ENCODE results near the gene SPATA31E1.
"Not testable (repeated sequence)": the region's sequence is repeated elsewhere in the genome, so short reads cannot be mapped to it uniquely, and the experiment has no call there.

The SPATA31E1 gene

DNA sequence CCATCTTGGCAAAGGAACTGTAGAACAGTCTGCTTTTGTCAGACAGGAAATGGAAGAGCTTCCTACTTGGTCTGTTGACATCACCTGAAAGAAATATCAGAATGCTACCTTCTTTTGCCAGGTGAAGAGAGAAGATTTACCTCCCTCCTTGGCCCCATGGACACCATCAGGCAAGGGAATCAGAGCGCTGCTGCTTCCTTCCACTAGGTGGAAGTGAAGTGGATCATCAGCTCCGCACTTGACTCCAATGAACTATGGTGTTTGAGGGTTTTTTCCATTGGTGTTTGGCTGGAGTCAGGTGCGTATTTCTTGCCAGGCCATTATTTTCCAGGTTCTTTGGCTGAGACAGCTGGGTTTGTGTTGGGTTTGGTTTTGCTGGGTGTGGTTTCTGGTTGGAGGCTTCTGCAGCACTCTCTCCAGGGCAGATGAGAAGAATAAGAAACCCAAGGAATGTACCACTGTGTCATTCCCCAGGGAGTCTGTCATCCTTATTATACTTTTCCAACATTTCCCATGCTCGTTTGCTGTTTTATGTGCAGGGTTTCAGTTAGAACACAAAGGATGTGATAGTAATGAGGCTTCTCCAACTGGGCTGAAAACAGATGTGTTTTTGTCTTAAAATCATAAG lies 12.4 kb downstream of the SPATA31E1 start:
- no peak for DNase-seq (ENCODE audit: low read depth)
- TF ChIP-seq, protein P1, sequence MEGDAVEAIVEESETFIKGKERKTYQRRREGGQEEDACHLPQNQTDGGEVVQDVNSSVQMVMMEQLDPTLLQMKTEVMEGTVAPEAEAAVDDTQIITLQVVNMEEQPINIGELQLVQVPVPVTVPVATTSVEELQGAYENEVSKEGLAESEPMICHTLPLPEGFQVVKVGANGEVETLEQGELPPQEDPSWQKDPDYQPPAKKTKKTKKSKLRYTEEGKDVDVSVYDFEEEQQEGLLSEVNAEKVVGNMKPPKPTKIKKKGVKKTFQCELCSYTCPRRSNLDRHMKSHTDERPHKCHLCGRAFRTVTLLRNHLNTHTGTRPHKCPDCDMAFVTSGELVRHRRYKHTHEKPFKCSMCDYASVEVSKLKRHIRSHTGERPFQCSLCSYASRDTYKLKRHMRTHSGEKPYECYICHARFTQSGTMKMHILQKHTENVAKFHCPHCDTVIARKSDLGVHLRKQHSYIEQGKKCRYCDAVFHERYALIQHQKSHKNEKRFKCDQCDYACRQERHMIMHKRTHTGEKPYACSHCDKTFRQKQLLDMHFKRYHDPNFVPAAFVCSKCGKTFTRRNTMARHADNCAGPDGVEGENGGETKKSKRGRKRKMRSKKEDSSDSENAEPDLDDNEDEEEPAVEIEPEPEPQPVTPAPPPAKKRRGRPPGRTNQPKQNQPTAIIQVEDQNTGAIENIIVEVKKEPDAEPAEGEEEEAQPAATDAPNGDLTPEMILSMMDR (IDR thresholded peaks at IDR 0.05; ENCODE audit: control insufficient read depth, extremely low read depth, insufficient read depth), result 0 out of 2 replicates have a peak, but pooled peaks have one; percentile 14
- H3K4me3 ChIP-seq (ENCODE audit: low read depth, low read length), result no peak overlapping the region

DNA sequence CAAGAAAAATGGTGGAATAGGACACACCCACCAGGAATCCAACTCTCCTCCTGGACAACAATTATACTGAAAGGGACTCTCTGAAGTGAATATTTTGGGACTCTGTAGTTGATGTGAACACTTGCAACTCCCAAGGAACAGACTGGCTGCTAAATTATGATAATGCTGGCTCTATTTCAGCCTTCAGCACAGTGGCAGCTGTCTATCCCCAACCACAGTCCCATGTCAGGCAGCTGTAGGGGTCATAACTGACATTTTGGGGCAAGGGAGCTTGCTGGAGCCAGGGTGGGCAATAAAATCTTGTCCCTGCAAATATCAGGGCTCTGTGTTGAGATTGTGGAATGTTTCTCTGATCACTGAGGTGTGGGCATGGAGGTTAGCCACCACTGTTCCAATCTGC lies 14.2 kb downstream of the SPATA31E1 start:
- DNase-seq (ENCODE audit: low read depth), result no peak
- H3K4me3 ChIP-seq (ENCODE audit: low read depth, low read length), result no peak overlapping the region
- TF ChIP-seq, protein P1 (IDR thresholded peaks at IDR 0.05; ENCODE audit: control insufficient read depth, extremely low read depth, insufficient read depth), result no peak

DNA sequence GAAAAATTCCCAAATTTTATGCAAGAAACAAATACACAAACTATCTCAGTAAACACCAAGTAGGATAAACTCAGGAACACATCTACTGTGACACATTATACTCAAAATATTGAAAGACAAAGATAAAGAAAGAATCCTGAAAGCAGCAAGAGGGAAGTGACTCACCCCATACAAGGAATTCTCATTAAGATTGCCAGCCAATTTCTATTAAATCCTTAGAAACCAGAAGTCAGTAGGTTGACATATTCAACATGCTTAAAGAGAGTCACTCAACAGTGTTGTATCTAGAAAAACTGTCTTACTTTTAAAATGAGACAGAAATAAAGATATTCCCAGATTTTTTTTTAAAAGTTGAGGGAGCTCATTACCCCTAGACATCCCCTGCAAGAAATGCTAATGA lies 15.5 kb downstream of the SPATA31E1 start:
- TF ChIP-seq, protein P1 (IDR thresholded peaks at IDR 0.05; ENCODE audit: control insufficient read depth, extremely low read depth, insufficient read depth), result no peak
- H3K4me3 ChIP-seq (ENCODE audit: low read depth, low read length), result no peak overlapping the region
- no peak for DNase-seq (ENCODE audit: low read depth)

- not testable (repeated sequence) for H3K4me3 ChIP-seq (ENCODE audit: low read depth, low read length); DNase-seq (ENCODE audit: low read depth)
These were observed 19.7 kb downstream of the SPATA31E1 start for GRCh38 chr9:87902371-87902770.

GRCh38 chr9:87909310-87910041 lies 26.8 kb downstream of the SPATA31E1 start:
- TF ChIP-seq, protein P1 (IDR thresholded peaks at IDR 0.05; ENCODE audit: control insufficient read depth, extremely low read depth, insufficient read depth), result peak; percentile 71
- peak; percentile 86 for DNase-seq (ENCODE audit: low read depth)
- H3K4me3 ChIP-seq (ENCODE audit: low read depth, low read length), result no peak overlapping the region

DNA sequence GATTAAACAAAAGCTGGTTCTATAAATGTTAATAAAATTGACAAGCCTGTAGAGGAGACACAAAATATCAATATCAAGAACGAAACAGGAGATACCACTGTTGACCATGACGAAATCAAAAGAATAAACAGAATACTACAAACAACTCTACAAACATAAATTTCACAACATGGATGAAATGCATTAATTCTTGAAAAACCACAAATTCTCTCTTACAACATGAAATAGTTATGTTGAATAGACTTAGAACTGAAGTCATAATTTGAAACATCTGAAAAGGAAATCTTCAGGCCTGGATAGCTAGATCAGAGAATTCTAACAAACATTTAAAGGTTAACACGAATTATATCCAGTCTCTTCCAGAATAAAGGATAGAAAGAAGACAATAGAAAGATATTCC lies 28.1 kb downstream of the SPATA31E1 start:
- TF ChIP-seq, protein P1 (IDR thresholded peaks at IDR 0.05; ENCODE audit: control insufficient read depth, extremely low read depth, insufficient read depth), result no peak
- DNase-seq (ENCODE audit: low read depth), result no peak
- H3K4me3 ChIP-seq (ENCODE audit: low read depth, low read length), result no peak overlapping the region

GRCh38 chr9:87917662-87918061 lies 35.0 kb downstream of the SPATA31E1 start, which contains the start of gene SPATA31C1:
Gene SPATA31C1, plus strand, starts transcription at chr9:87917962.
- DNase-seq (ENCODE audit: low read depth); H3K4me3 ChIP-seq (ENCODE audit: low read depth, low read length): not testable (repeated sequence)

DNA sequence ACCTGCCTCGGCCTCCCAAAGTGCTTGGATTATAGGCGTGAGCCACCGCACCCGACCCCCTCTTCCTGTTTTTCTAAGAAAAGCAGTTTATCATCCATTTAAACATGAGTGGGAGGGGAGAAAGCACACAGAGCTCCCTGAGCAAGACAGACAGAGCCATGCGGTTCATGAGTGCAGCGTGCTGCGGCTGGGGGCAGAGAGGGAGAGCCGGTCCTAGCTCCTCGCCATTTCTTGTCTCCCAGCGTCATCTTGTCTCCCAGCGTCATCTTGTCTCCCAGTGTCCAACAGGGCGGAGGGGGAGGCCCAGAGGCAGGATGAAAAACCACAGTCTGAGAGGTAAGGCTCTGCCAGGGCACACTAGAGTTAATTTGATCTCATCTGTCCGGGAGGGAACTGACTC lies 36.3 kb downstream of the SPATA31E1 start:
- H3K4me3 ChIP-seq (ENCODE audit: low read depth, low read length); DNase-seq (ENCODE audit: low read depth): not testable (repeated sequence)

DNA sequence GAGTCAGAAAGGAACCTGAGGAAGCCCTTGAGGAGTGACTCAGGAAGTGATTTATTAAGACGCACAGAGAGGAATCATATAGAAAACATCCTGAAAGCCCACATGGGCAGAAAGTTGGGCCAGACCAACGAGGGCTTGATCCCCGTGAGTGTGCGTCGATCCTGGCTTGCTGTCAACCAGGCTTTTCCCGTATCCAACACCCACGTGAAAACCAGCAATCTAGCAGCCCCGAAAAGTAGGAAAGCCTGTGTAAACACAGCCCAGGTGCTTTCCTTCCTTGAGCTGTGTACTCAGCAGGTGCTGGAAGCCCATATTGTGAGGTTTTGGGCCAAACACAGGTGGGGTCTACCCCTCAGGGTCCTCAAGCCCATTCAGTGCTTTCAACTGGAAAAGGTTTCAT lies 38.9 kb downstream of the SPATA31E1 start:
- not testable (repeated sequence) for DNase-seq (ENCODE audit: low read depth); H3K4me3 ChIP-seq (ENCODE audit: low read depth, low read length)

GRCh38 chr9:87923012-87923411 lies 40.3 kb downstream of the SPATA31E1 start:
- H3K4me3 ChIP-seq (ENCODE audit: low read depth, low read length); DNase-seq (ENCODE audit: low read depth): not testable (repeated sequence)

GRCh38 chr9:87924851-87925250 lies 42.2 kb downstream of the SPATA31E1 start:
- not testable (repeated sequence) for H3K4me3 ChIP-seq (ENCODE audit: low read depth, low read length); DNase-seq (ENCODE audit: low read depth)

DNA sequence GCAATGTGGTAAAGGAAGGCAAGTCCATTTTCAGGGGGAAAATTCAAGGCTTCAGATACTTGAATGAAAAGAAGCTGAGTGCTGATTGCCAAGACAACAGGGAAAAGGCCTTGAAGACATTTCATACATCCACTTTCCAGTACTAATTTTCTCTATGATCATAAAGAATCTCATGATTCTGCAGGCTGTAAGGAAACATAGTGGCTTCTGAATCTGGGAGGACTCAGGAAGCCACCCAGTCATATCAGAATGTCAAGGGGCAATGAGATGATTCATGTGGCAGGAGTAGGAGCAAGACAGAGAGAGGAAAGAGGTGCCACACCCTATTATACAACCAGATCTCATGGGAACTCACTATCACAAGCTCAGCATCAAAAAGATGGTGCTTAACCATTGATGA lies 46.5 kb downstream of the SPATA31E1 start:
- not testable (repeated sequence) for DNase-seq (ENCODE audit: low read depth); H3K4me3 ChIP-seq (ENCODE audit: low read depth, low read length)

- not testable (repeated sequence) for DNase-seq (ENCODE audit: low read depth); H3K4me3 ChIP-seq (ENCODE audit: low read depth, low read length)
These were observed 51.8 kb downstream of the SPATA31E1 start for GRCh38 chr9:87934444-87934843.
